HG02763 (cell line): ENCODE measurements around the gene GJC1.

ENCODE experiments used
- ATAC-seq: cut with Tn5 transposase; IDR thresholded peaks from one replicate; pipeline ENCODE4 v1.9.1; 2021; ENCODE audit warnings: mild to moderate bottlenecking, moderate library complexity; ENCODE audit not compliant: unreplicated experiment

GJC1 gene

GRCh38 chr17:44829523-44830358, at the start of gene GJC1:
TSS of gene GJC1 (minus strand) at chr17:44830287. CDS start at chr17:44805817, 24,470 bp downstream.
- ATAC-seq: no peak

GRCh38 chr17:44879376-44879775, 49.3 kb upstream of the GJC1 start:
- no peak for ATAC-seq

GRCh38 chr17:44878627-44879221, 48.6 kb upstream of the GJC1 start:
- ATAC-seq: no peak

GRCh38 chr17:44877121-44877520, 47.0 kb upstream of the GJC1 start:
- ATAC-seq: no peak

GRCh38 chr17:44875761-44876160, 45.7 kb upstream of the GJC1 start:
- no peak for ATAC-seq

GRCh38 chr17:44872131-44872768, 42.2 kb upstream of the GJC1 start:
- ATAC-seq: no peak

- ATAC-seq: no peak
These were observed 41.5 kb upstream of the GJC1 start for GRCh38 chr17:44871556-44871955.

GRCh38 chr17:44867841-44868240, 37.8 kb upstream of the GJC1 start:
- no peak for ATAC-seq

GRCh38 chr17:44865931-44866330, 35.8 kb upstream of the GJC1 start:
- ATAC-seq: no peak

- ATAC-seq: no peak
These were observed 35.2 kb upstream of the GJC1 start for GRCh38 chr17:44865231-44865660.

- no peak for ATAC-seq
These were observed 34.7 kb upstream of the GJC1 start for GRCh38 chr17:44864831-44865230.

- no peak for ATAC-seq
These were observed 33.2 kb upstream of the GJC1 start for GRCh38 chr17:44863061-44863918.

- ATAC-seq: no peak
These were observed 32.3 kb upstream of the GJC1 start for GRCh38 chr17:44862278-44862914.

- ATAC-seq: no peak
These were observed 29.6 kb upstream of the GJC1 start for GRCh38 chr17:44859701-44860100.

- ATAC-seq: no peak
These were observed 24.1 kb upstream of the GJC1 start for GRCh38 chr17:44854192-44854591.

- no peak for ATAC-seq
These were observed 20.5 kb upstream of the GJC1 start for GRCh38 chr17:44850612-44851011.

GRCh38 chr17:44850025-44850424, 19.9 kb upstream of the GJC1 start:
- ATAC-seq: no peak

GRCh38 chr17:44848961-44849489, 18.9 kb upstream of the GJC1 start:
- no peak for ATAC-seq

- no peak for ATAC-seq
These were observed 18.2 kb upstream of the GJC1 start for GRCh38 chr17:44848257-44848795.

- ATAC-seq: no peak
These were observed 17.5 kb upstream of the GJC1 start, which contains the start of gene HIGD1B for GRCh38 chr17:44847586-44847985. TSS of gene HIGD1B (plus strand) at chr17:44847883. CDS start at chr17:44848153, 270 bp downstream.
